ENCODE results near the gene DHPS. TPM values are rescaled to one million over a fixed set of nuclear protein-coding genes. Genes with fewer than 3 reads are reported as not detected.

DHPS gene
- total and polyA plus RNA-seq, 10 donors, result 55.1 to 158 (median 93.8) TPM

DNA sequence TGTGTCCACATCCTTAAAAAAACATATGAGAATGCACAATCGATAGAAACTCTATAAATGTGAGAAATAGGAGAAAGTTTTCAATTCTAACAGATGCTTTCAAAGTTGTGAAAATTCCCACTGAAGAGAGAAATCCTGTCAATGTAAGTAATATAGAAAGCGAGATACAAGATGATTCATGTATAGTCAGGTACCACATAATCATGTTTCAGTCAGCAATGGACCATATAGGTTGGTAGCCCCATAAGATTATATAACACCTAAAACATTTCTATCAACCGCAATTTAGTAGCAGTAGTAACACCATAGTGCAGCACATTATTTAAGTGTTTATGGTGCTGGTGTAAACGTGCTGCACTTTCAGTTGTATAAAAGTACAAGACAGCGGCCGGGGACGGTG is 52.5 kb downstream of the DHPS start:
- 91 to 99% (median 97%) methylated on average over 7 of the region's 7 CpGs for WGBS, 5 donors
- H3K36me3 ChIP-seq, result peaks cover 19 to 95% (median 72%) of the 10 kb centered on the region in 6 donors
- no peak for DNase-seq
- intact Hi-C loops (cut with DNase I; ENCODE audit: low total_unique reads), result no loop called here
- H3K27ac ChIP-seq, result no peak overlapping the region
- H3K4me3 ChIP-seq, result no peak overlapping the region
- TF ChIP-seq POLR2A (IDR thresholded peaks at IDR 0.05) (no peak), POLR2AphosphoS5 (IDR thresholded peaks at IDR 0.05) (no peak)
- TF ChIP-seq, protein P1, sequence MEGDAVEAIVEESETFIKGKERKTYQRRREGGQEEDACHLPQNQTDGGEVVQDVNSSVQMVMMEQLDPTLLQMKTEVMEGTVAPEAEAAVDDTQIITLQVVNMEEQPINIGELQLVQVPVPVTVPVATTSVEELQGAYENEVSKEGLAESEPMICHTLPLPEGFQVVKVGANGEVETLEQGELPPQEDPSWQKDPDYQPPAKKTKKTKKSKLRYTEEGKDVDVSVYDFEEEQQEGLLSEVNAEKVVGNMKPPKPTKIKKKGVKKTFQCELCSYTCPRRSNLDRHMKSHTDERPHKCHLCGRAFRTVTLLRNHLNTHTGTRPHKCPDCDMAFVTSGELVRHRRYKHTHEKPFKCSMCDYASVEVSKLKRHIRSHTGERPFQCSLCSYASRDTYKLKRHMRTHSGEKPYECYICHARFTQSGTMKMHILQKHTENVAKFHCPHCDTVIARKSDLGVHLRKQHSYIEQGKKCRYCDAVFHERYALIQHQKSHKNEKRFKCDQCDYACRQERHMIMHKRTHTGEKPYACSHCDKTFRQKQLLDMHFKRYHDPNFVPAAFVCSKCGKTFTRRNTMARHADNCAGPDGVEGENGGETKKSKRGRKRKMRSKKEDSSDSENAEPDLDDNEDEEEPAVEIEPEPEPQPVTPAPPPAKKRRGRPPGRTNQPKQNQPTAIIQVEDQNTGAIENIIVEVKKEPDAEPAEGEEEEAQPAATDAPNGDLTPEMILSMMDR (IDR thresholded peaks at IDR 0.05 in 8 of 11, conservative IDR thresholded peaks at IDR 0.05 in 3 of 11), result no peak
- no peaks in the 10 kb centered on the region for H3K4me1 ChIP-seq
- H3K27me3 ChIP-seq (replicated peaks in 1 of 7), result no peaks in the 10 kb centered on the region
- peaks cover 10 to 38% (median 27%) of the 10 kb centered on the region in 8 donors for H3K9me3 ChIP-seq

DNA sequence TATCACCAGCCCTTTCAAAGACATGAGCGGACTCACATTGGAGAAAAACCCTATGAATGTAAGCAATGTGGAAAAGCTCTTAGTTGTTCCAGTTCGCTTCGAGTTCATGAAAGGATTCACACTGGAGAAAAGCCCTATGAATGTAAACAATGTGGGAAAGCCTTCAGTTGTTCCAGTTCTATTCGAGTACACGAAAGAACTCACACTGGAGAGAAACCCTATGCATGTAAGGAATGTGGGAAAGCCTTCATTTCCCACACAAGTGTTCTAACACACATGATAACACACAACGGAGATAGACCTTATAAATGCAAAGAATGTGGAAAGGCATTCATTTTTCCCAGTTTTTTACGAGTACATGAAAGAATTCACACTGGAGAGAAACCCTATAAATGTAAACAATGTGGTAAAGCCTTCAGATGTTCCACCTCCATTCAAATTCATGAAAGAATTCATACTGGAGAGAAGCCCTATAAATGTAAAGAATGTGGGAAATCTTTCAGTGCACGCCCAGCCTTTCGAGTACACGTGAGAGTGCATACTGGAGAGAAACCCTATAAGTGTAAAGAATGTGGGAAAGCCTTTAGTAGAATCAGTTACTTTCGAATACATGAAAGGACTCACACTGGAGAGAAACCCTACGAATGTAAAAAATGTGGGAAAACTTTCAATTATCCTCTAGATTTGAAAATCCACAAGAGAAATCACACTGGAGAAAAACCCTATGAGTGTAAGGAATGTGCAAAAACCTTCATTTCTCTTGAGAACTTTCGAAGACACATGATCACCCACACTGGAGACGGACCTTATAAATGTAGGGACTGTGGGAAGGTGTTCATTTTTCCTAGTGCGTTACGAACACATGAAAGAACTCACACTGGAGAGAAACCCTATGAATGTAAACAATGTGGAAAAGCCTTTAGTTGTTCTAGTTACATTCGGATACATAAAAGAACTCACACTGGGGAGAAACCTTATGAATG is 53.3 kb downstream of the DHPS start:
- H3K27me3 ChIP-seq (replicated peaks in 1 of 7), result no peaks in the 10 kb centered on the region
- WGBS, 5 donors, result 97 to 98% (median 97%) methylated on average over 17 of the region's 17 CpGs
- no peak overlapping the region for H3K4me3 ChIP-seq
- H3K9me3 ChIP-seq, result peaks cover 10 to 38% (median 27%) of the 10 kb centered on the region in 8 donors
- intact Hi-C loops (cut with DNase I; ENCODE audit: low total_unique reads), result no loop called here
- no peak overlapping the region for H3K27ac ChIP-seq
- no peak for DNase-seq
- peaks cover 19 to 100% (median 78%) of the 10 kb centered on the region in 6 donors for H3K36me3 ChIP-seq
- H3K4me1 ChIP-seq, result peaks cover 0 to 3% (median 0%) of the 10 kb centered on the region in 6 donors
- TF ChIP-seq POLR2A (IDR thresholded peaks at IDR 0.05), result no peak
- TF ChIP-seq, protein P1 (IDR thresholded peaks at IDR 0.05 in 8 of 11, conservative IDR thresholded peaks at IDR 0.05 in 3 of 11), result no peak

DNA sequence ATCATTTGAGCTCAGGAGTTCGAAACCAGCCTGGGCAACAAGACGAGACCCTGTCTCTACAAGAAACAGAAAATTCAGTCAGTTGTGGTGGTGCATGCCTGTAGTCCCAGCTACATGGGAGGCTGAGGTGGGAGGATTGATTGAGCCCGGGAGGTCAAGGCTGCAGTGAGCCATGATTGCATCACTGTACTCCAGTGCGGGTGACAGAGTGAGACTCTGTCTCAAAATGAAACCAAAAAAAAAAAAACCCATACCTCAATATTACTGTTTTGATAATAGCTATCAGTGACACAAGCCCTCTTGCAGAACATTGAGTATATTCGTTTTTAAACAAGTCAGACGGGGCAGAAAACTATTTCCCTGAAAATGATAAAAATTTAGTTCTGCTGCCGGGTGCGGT is 54.7 kb downstream of the DHPS start:
- Histone ChIP-seq H3K27ac (no peak overlapping the region), H3K27me3 (replicated peaks in 1 of 7) (no peaks in the 10 kb centered on the region), H3K9me3 (peaks cover 10 to 38% (median 27%) of the 10 kb centered on the region in 8 donors), H3K36me3 (peaks cover 19 to 91% (median 75%) of the 10 kb centered on the region in 6 donors), H3K4me1 (peaks cover 0 to 15% (median 5%) of the 10 kb centered on the region in 6 donors), H3K4me3 (no peak overlapping the region)
- TF ChIP-seq POLR2A (IDR thresholded peaks at IDR 0.05) (no peak), POLR2AphosphoS5 (IDR thresholded peaks at IDR 0.05) (no peak)
- TF ChIP-seq, protein P1 (IDR thresholded peaks at IDR 0.05 in 8 of 11, conservative IDR thresholded peaks at IDR 0.05 in 3 of 11), result no peak
- no peak for DNase-seq
- intact Hi-C loops (cut with DNase I; ENCODE audit: low total_unique reads), result no loop called here
- WGBS, 5 donors, result 79 to 94% (median 89%) methylated on average over 8 of the region's 8 CpGs

Small RNAs within 50 kb of the gene (small RNA-seq; reads per million reads assigned to genes)
- 31.5 to 70.7 (median 44.5) reads per million in 4 donors for gene SNORD41

Other genes with a start within 250 kb of the DHPS start
- gene ZNF443, start 240.9 kb downstream of the DHPS start, total RNA-seq, result 1 to 10 TPM; 2.7 to 9.7 (median 4.5) TPM
- 1 to 10 TPM; 1.4 to 2.0 (median 1.9) TPM for gene ZNF443, start 240.9 kb downstream of the DHPS start, polyA plus RNA-seq
- gene ZNF709, start 197.1 kb downstream of the DHPS start, total RNA-seq, result 1 to 10 TPM; 3.9 to 6.8 (median 4.2) TPM
- gene ZNF709, start 197.1 kb downstream of the DHPS start, polyA plus RNA-seq, result 1 to 10 TPM; 1.1 to 1.4 (median 1.3) TPM
- gene ZNF564, start 130.4 kb downstream of the DHPS start, total RNA-seq, result 10 to 100 TPM; 17.0 to 24.5 (median 21.7) TPM
- 10 to 100 TPM in 1 of 3 donors, 1 to 10 TPM in 2; 5.9 to 11.4 (median 6.5) TPM for gene ZNF564, start 130.4 kb downstream of the DHPS start, polyA plus RNA-seq
- gene ZNF490, start 71.1 kb downstream of the DHPS start, total RNA-seq, result 10 to 100 TPM; 11.6 to 21.7 (median 15.4) TPM
- gene ZNF490, start 71.1 kb downstream of the DHPS start, polyA plus RNA-seq, result 1 to 10 TPM in 1 of 3 donors, under 1 TPM in 2; 0.77 to 1.1 (median 0.93) TPM
- 10 to 100 TPM; 27.8 to 64.9 (median 33.4) TPM for gene ZNF791, start 71.0 kb downstream of the DHPS start, total RNA-seq
- gene ZNF791, start 71.0 kb downstream of the DHPS start, polyA plus RNA-seq, result 10 to 100 TPM in 1 of 3 donors, 1 to 10 TPM in 2; 6.8 to 11.1 (median 7.3) TPM
- 100 to 1,000 TPM; 145 to 288 (median 218) TPM for gene MAN2B1, start 15.1 kb downstream of the DHPS start, total RNA-seq
- 100 to 1,000 TPM in 1 of 3 donors, 10 to 100 TPM in 2; 50.6 to 122 (median 83.3) TPM for gene MAN2B1, start 15.1 kb downstream of the DHPS start, polyA plus RNA-seq
- gene WDR83, start 15.1 kb downstream of the DHPS start, total RNA-seq, result 10 to 100 TPM in 6 of 7 donors, 1 to 10 TPM in 1; 6.4 to 15.7 (median 12.9) TPM
- 10 to 100 TPM; 17.0 to 19.5 (median 19.0) TPM for gene WDR83, start 15.1 kb downstream of the DHPS start, polyA plus RNA-seq
- not detected for gene GNG14, start 6.1 kb upstream of the DHPS start, total RNA-seq
- not detected for gene GNG14, start 6.1 kb upstream of the DHPS start, polyA plus RNA-seq
- 1 to 10 TPM; 1.7 to 5.3 (median 3.8) TPM for gene FBXW9, start 14.8 kb upstream of the DHPS start, total RNA-seq
- gene FBXW9, start 14.8 kb upstream of the DHPS start, polyA plus RNA-seq, result 1 to 10 TPM; 4.8 to 7.4 (median 5.2) TPM
- 10 to 100 TPM; 47.5 to 83.6 (median 61.5) TPM for gene TNPO2, start 42.1 kb upstream of the DHPS start, total RNA-seq
- gene TNPO2, start 42.1 kb upstream of the DHPS start, polyA plus RNA-seq, result 10 to 100 TPM; 15.8 to 30.4 (median 22.9) TPM
- gene TRIR, start 52.8 kb upstream of the DHPS start, total RNA-seq, result 100 to 1,000 TPM; 127 to 225 (median 150) TPM
- 100 to 1,000 TPM; 346 to 403 (median 386) TPM for gene TRIR, start 52.8 kb upstream of the DHPS start, polyA plus RNA-seq
- 10 to 100 TPM; 32.7 to 50.7 (median 38.4) TPM for gene GET3, start 55.6 kb upstream of the DHPS start, total RNA-seq
- gene GET3, start 55.6 kb upstream of the DHPS start, polyA plus RNA-seq, result 10 to 100 TPM; 35.4 to 68.0 (median 52.8) TPM
- not detected for gene BEST2, start 69.9 kb upstream of the DHPS start, total RNA-seq
- gene BEST2, start 69.9 kb upstream of the DHPS start, polyA plus RNA-seq, result not detected
- 10 to 100 TPM; 14.8 to 27.4 (median 25.2) TPM for gene HOOK2, start 93.7 kb upstream of the DHPS start, total RNA-seq
- 10 to 100 TPM in 2 of 3 donors, 1 to 10 TPM in 1; 7.1 to 24.3 (median 20.5) TPM for gene HOOK2, start 93.7 kb upstream of the DHPS start, polyA plus RNA-seq
- 100 to 1,000 TPM; 102 to 363 (median 189) TPM for gene JUNB, start 109.6 kb upstream of the DHPS start, total RNA-seq
- 100 to 1,000 TPM in 1 of 3 donors, 10 to 100 TPM in 2; 57.5 to 118 (median 64.0) TPM for gene JUNB, start 109.6 kb upstream of the DHPS start, polyA plus RNA-seq
- gene PRDX2, start 119.9 kb upstream of the DHPS start, total RNA-seq, result 100 to 1,000 TPM in 6 of 7 donors, 10 to 100 TPM in 1; 97.9 to 203 (median 140) TPM
- gene PRDX2, start 119.9 kb upstream of the DHPS start, polyA plus RNA-seq, result 100 to 1,000 TPM in 2 of 3 donors, 10 to 100 TPM in 1; 78.3 to 123 (median 108) TPM
- 1 to 10 TPM in 4 of 7 donors, not detected in 3; 1.1 to 4.8 (median 3.4) TPM for gene THSD8, start 120.2 kb upstream of the DHPS start, total RNA-seq
- 1 to 10 TPM; 5.2 to 9.1 (median 5.7) TPM for gene THSD8, start 120.2 kb upstream of the DHPS start, polyA plus RNA-seq
- 10 to 100 TPM in 6 of 7 donors, 1 to 10 TPM in 1; 9.8 to 15.9 (median 11.7) TPM for gene RNASEH2A, start 124.7 kb upstream of the DHPS start, total RNA-seq
- gene RNASEH2A, start 124.7 kb upstream of the DHPS start, polyA plus RNA-seq, result 10 to 100 TPM in 2 of 3 donors, 1 to 10 TPM in 1; 4.4 to 12.2 (median 11.4) TPM
- gene RTBDN, start 152.7 kb upstream of the DHPS start, total RNA-seq, result not detected
- not detected for gene RTBDN, start 152.7 kb upstream of the DHPS start, polyA plus RNA-seq
- under 1 TPM in 6 of 7 donors, not detected in 1; 0.23 to 0.65 (median 0.33) TPM for gene MAST1, start 156.6 kb upstream of the DHPS start, total RNA-seq
- under 1 TPM in 2 of 3 donors, not detected in 1; 0.12 to 0.32 TPM for gene MAST1, start 156.6 kb upstream of the DHPS start, polyA plus RNA-seq
- gene DNASE2, start 199.6 kb upstream of the DHPS start, total RNA-seq, result 10 to 100 TPM; 20.4 to 36.1 (median 24.4) TPM
- 10 to 100 TPM; 19.5 to 33.9 (median 28.1) TPM for gene DNASE2, start 199.6 kb upstream of the DHPS start, polyA plus RNA-seq
- gene KLF1, start 205.3 kb upstream of the DHPS start, total RNA-seq, result 10 to 100 TPM in 1 of 7 donors, 1 to 10 TPM in 3, under 1 TPM in 2, not detected in 1; 0.44 to 13.0 (median 2.7) TPM
- gene KLF1, start 205.3 kb upstream of the DHPS start, polyA plus RNA-seq, result under 1 TPM; 0.13 to 0.67 (median 0.33) TPM
- gene GCDH, start 209.3 kb upstream of the DHPS start, total RNA-seq, result 10 to 100 TPM; 19.0 to 48.4 (median 29.3) TPM
- gene GCDH, start 209.3 kb upstream of the DHPS start, polyA plus RNA-seq, result 10 to 100 TPM; 16.3 to 29.4 (median 20.1) TPM
- under 1 TPM in 1 of 7 donors, not detected in 6; 0.74 TPM for gene SYCE2, start 237.4 kb upstream of the DHPS start, total RNA-seq
- under 1 TPM; 0.29 to 0.85 (median 0.30) TPM for gene SYCE2, start 237.4 kb upstream of the DHPS start, polyA plus RNA-seq